Mesenchymal stem cell (in vitro differentiated cells and primary cell): ENCODE data around the gene NCF2.

ENCODE experiments used
- DNase-seq: peaks from one replicate; pipeline ENCODE4 v3.0.0-alpha.2; 2013
- H2AFZ ChIP-seq: one replicate; pipeline ENCODE4 v1.6.1; 2013; ENCODE audit warnings: low read depth, mild to moderate bottlenecking, control low read depth, inconsistent platforms, low read length, moderate library complexity
- H2AK5ac ChIP-seq: 2 replicates; pipeline ENCODE4 v1.6.1; 2013; ENCODE audit warnings: low read length, moderate library complexity, mild to moderate bottlenecking, inconsistent platforms; ENCODE audit not compliant: severe bottlenecking
- H2BK120ac ChIP-seq: one replicate; pipeline ENCODE4 v1.6.1; 2013; ENCODE audit warnings: low read depth, mild to moderate bottlenecking, inconsistent platforms, low read length, moderate library complexity
- H2BK12ac ChIP-seq, 2 experiments: one replicate each; pipeline ENCODE4 v1.6.1; 2013; ENCODE audit warnings: inconsistent platforms in 2 of 2, low read length in 2 of 2, mild to moderate bottlenecking in 2 of 2, moderate library complexity in 2 of 2, control low read depth in 1 of 2
- H2BK15ac ChIP-seq: one replicate; pipeline ENCODE4 v1.6.1; 2013; ENCODE audit warnings: mild to moderate bottlenecking, low read depth, inconsistent platforms; ENCODE audit not compliant: poor library complexity, severe bottlenecking
- H2BK5ac ChIP-seq: 2 replicates; pipeline ENCODE4 v1.6.1; 2013; ENCODE audit warnings: low read depth, mild to moderate bottlenecking, low read length, control low read depth, inconsistent platforms; ENCODE audit not compliant: poor library complexity, severe bottlenecking
- H3K14ac ChIP-seq, 2 experiments: one replicate each; pipeline ENCODE4 v1.6.1; 2013; ENCODE audit warnings: inconsistent platforms in 2 of 2, low read length in 2 of 2, control low read depth in 1 of 2, mild to moderate bottlenecking in 1 of 2, moderate library complexity in 1 of 2
- H3K18ac ChIP-seq, 2 experiments: one replicate each; pipeline ENCODE4 v1.6.1; 2013; ENCODE audit warnings: inconsistent platforms in 2 of 2, low read length in 2 of 2, control low read depth in 1 of 2, low read depth in 1 of 2, mild to moderate bottlenecking in 1 of 2
- H3K23ac ChIP-seq, 2 experiments: one replicate each; pipeline ENCODE4 v1.6.1; 2013; ENCODE audit warnings: inconsistent platforms in 2 of 2, low read length in 2 of 2, mild to moderate bottlenecking in 2 of 2, moderate library complexity in 2 of 2, control low read depth in 1 of 2
- H3K27ac ChIP-seq: 2 replicates; pipeline ENCODE4 v1.5.1; 2013; ENCODE audit warnings: mild to moderate bottlenecking, moderate library complexity, low read length, control low read depth, inconsistent platforms; ENCODE audit not compliant: poor library complexity, severe bottlenecking
- H3K27me3 ChIP-seq, 2 experiments: 2 replicates each; pipeline versions ENCODE4 v1.6.1 to v1.7.0; 2013; ENCODE audit warnings: low read length in 2 of 2, mild to moderate bottlenecking in 2 of 2, moderate library complexity in 2 of 2, control low read depth in 1 of 2, inconsistent platforms in 1 of 2; ENCODE audit not compliant: control insufficient read depth in 1 of 2, insufficient read depth in 1 of 2
- H3K36me3 ChIP-seq, 2 experiments: 2 replicates each; pipeline versions ENCODE4 v1.6.1 to v1.7.0; 2013; ENCODE audit warnings: low read length in 2 of 2, control low read depth in 1 of 2, inconsistent platforms in 1 of 2, low read depth in 1 of 2, mild to moderate bottlenecking in 1 of 2; ENCODE audit not compliant: insufficient read depth in 2 of 2, control insufficient read depth in 1 of 2
- H3K4ac ChIP-seq, 2 experiments: one replicate each; pipeline ENCODE4 v1.6.1; 2013; ENCODE audit warnings: inconsistent platforms in 2 of 2, low read length in 2 of 2, mild to moderate bottlenecking in 2 of 2, moderate library complexity in 2 of 2, control low read depth in 1 of 2, low read depth in 1 of 2
- H3K4me1 ChIP-seq: 2 replicates; pipeline ENCODE4 v1.6.1; 2013; ENCODE audit warnings: low read depth, low read length, control low read depth; ENCODE audit not compliant: control insufficient read depth, insufficient read depth
- H3K4me2 ChIP-seq: 2 replicates; pipeline ENCODE4 v1.6.1; 2013; ENCODE audit warnings: low read length, mild to moderate bottlenecking, inconsistent platforms; ENCODE audit not compliant: poor library complexity, severe bottlenecking
- H3K4me3 ChIP-seq, 2 experiments: 2 replicates each; pipeline versions ENCODE4 v1.5.1 to v1.7.0; 2013; ENCODE audit warnings: low read length in 2 of 2, mild to moderate bottlenecking in 2 of 2, control low read depth in 1 of 2, low read depth in 1 of 2; ENCODE audit not compliant: insufficient read depth in 1 of 2
- H3K79me1 ChIP-seq: replicated peaks from 2 replicates; pipeline ENCODE4 v1.6.1; 2013; ENCODE audit warnings: mild to moderate bottlenecking, control low read depth, low read length, inconsistent platforms; ENCODE audit not compliant: poor library complexity, severe bottlenecking
- H3K9ac ChIP-seq: 2 replicates; pipeline ENCODE4 v1.7.0; 2013; ENCODE audit warnings: mild to moderate bottlenecking, low read length, moderate library complexity
- H3K9me3 ChIP-seq: 2 replicates; pipeline ENCODE4 v1.7.0; 2013; ENCODE audit warnings: mild to moderate bottlenecking, low read length; ENCODE audit not compliant: control insufficient read depth
- H4K8ac ChIP-seq: one replicate; pipeline ENCODE4 v1.6.1; 2013; ENCODE audit warnings: inconsistent platforms, mild to moderate bottlenecking, low read length, moderate library complexity
- H4K91ac ChIP-seq: one replicate; pipeline ENCODE4 v1.6.1; 2013; ENCODE audit warnings: mild to moderate bottlenecking, low read length, inconsistent platforms
- WGBS: methylation state at CpG from one replicate; pipeline ENCODE4 v1.1.7; 2013; ENCODE audit warnings: mixed read lengths; 5-methylcytosine and 5-hydroxymethylcytosine counted together

The NCF2 gene

DNA sequence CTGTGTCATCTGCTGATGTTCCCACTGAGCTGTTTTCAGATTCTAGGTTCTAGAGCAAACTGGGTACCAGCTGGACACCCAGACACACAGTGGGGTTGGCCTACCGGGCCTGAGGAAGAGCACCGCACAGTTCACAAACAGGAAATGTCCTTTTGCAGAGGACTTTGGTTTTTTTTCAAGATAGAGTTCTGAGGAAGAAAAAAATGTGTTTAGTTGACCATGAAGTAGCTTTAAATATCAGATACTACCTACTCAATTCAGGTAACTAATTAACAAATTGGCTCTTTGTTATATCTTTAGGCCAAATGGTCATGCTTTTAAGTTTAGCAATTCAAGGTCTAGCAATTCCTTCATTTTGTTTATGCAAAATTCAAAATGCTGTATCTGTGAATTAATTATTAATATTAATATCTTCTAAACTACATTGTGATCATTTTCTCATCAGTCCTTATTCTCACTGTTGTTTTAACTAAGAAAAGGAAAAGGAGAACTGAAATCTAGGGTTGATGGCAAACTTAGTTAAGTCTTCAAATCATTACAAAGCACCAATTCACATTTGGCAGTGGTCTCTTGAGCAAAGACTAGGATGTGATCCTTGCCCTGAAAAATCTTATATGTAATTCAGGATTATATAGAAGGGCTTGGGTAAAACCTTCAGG lies 17.2 kb upstream of the NCF2 start:
- Histone ChIP-seq H3K36me3 (no peaks in the 10 kb centered on the region), H2AFZ (no peak overlapping the region), H2BK15ac (no peak overlapping the region), H3K18ac (no peak overlapping the region), H3K4ac (no peak overlapping the region), H3K9me3 (no peaks in the 10 kb centered on the region), H2AK5ac (no peak overlapping the region), H3K27ac (no peak overlapping the region), H3K27me3 (no peaks in the 10 kb centered on the region), H3K79me1 (no peaks in the 10 kb centered on the region), H3K4me1 (peaks cover 11% of the 10 kb centered on the region), H2BK12ac (no peak overlapping the region), H4K8ac (no peak overlapping the region), H2BK5ac (no peak overlapping the region), H4K91ac (no peak overlapping the region), H2BK120ac (no peak overlapping the region), H3K4me3 (no peak overlapping the region), H3K14ac (no peak overlapping the region), H3K23ac (no peak overlapping the region), H3K4me2 (no peak overlapping the region), H3K9ac (peak overlapping the region; percentile 85)
- 63% methylated on average over 2 of the region's 2 CpGs for WGBS
- no peak for DNase-seq

DNA sequence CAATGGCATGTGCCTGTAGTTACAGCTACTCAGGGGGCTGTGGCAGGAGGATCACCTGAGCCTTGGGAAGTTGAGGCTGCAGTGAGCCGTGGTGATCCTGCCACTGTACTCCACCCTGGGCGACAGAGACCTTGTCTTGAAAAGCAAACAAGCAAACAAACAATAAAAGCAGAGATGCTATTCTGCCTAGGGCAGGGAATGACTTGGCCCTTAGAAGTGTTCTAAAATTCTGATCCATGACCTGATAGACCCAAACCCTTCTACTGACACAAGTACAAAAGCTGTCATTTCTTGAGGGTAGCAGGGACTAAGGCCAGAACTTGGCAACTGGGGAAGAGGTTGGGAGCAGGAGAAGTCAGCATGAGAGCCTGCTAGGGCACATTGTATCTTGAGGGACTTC lies 15.6 kb upstream of the NCF2 start:
- Histone ChIP-seq H3K4ac (no peak overlapping the region), H3K27ac (no peak overlapping the region), H3K4me2 (no peak overlapping the region), H3K4me3 (no peak overlapping the region), H3K18ac (no peak overlapping the region), H3K79me1 (no peaks in the 10 kb centered on the region), H2BK120ac (no peak overlapping the region), H3K9me3 (no peaks in the 10 kb centered on the region), H4K8ac (no peak overlapping the region), H3K27me3 (no peaks in the 10 kb centered on the region), H4K91ac (no peak overlapping the region), H3K14ac (no peak overlapping the region), H3K4me1 (peaks cover 11% of the 10 kb centered on the region), H3K9ac (no peak overlapping the region), H2AFZ (no peak overlapping the region), H2BK12ac (no peak overlapping the region), H3K23ac (no peak overlapping the region), H3K36me3 (no peaks in the 10 kb centered on the region), H2BK5ac (no peak overlapping the region), H2BK15ac (no peak overlapping the region), H2AK5ac (no peak overlapping the region)
- 100% methylated on average over 2 of the region's 2 CpGs for WGBS
- DNase-seq = no peak

DNA sequence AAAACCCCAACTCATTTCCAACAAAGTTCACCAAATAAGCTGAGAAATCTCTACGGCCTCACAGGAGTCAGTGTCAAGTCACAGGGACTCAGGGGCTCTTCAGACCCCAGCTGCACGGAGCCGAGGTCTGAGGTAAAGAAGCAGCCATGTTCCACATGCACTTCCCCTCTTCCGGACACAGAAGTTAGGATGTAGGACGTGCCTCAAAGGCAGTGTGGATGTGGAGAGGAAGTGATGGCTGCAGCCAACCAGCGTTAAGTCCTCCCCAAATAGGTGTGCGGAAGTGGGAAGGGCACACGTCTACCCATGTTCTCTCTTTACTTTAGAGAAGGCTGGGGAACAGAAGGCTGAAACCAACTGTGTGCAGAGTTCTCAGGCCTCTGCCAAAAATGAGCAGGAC lies 14.6 kb upstream of the NCF2 start:
- Histone ChIP-seq H3K79me1 (no peaks in the 10 kb centered on the region), H3K27me3 (no peaks in the 10 kb centered on the region), H3K36me3 (no peaks in the 10 kb centered on the region), H2BK15ac (no peak overlapping the region), H2BK5ac (no peak overlapping the region), H3K23ac (no peak overlapping the region), H2AK5ac (no peak overlapping the region), H4K91ac (no peak overlapping the region), H3K4me2 (no peak overlapping the region), H3K14ac (no peak overlapping the region), H3K18ac (no peak overlapping the region), H3K4me3 (no peak overlapping the region), H3K4me1 (peaks cover 11% of the 10 kb centered on the region), H3K9me3 (no peaks in the 10 kb centered on the region), H2AFZ (no peak overlapping the region), H3K9ac (no peak overlapping the region), H2BK12ac (no peak overlapping the region), H4K8ac (no peak overlapping the region), H3K27ac (no peak overlapping the region), H3K4ac (no peak overlapping the region), H2BK120ac (no peak overlapping the region)
- WGBS = 88% methylated on average over 8 of the region's 8 CpGs
- DNase-seq = no peak

DNA sequence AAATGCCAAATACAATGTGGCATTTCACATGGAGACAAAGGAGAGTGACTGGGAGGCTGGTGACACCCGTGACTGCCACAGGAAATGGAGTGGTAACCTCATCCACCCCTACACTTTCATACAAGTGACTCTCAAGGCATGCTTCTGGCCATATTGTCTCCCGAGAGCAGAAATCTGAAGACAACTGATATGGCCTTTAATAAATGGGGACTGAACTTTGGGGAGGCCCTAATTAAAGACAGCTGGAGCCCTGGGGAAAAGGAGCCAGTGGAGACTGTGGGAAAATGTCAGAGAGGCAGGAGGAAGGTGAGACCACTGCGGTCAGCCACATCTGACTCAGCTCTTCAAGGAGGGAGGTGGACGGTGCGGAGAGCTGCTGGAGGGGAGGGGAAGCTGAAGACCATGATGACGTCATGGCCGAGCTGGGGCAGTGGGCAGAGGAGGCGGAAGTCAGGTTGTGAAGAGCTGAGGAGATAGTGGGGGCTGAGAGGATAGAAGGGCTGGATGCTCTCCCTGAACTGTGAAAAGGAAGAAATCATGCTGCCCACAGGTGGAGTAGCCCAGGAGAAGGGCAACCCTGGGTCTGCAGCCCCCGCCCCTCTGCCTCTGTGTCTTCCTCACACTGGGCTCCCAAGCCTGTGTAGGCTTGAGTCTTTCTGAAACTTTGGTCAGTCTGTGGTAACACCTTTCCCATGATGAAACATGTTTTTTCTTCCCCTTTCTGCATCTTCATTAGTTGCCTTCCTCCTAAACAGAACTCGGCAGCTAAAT lies 14.0 kb upstream of the NCF2 start:
- Histone ChIP-seq H3K4me3 (no peak overlapping the region), H3K9me3 (no peaks in the 10 kb centered on the region), H4K8ac (no peak overlapping the region), H3K4ac (no peak overlapping the region), H3K18ac (no peak overlapping the region), H3K4me2 (no peak overlapping the region), H2BK5ac (no peak overlapping the region), H2BK12ac (no peak overlapping the region), H2AK5ac (no peak overlapping the region), H3K27me3 (no peaks in the 10 kb centered on the region), H3K36me3 (no peaks in the 10 kb centered on the region), H3K14ac (no peak overlapping the region), H3K23ac (no peak overlapping the region), H3K27ac (no peak overlapping the region), H2BK15ac (no peak overlapping the region), H3K79me1 (no peaks in the 10 kb centered on the region), H2AFZ (no peak overlapping the region), H3K9ac (no peak overlapping the region), H4K91ac (no peak overlapping the region), H2BK120ac (no peak overlapping the region), H3K4me1 (peaks cover 11% of the 10 kb centered on the region)
- 64% methylated on average over 9 of the region's 10 CpGs for WGBS
- peak; percentile 58 for DNase-seq
